Ascending aorta (tissue), 2 donors: Measurements from ENCODE around the gene RABGAP1L. TPM values are rescaled to one million over a fixed set of nuclear protein-coding genes. Genes with fewer than 3 reads are reported as not detected.

Experiments used
- DNase-seq, 2 donors: peaks; one replicate each; pipeline ENCODE4 v3.0.0-alpha.2; 2019; ENCODE audit warnings: low spot score in 2 of 2
- H3K27ac ChIP-seq, 2 donors: fragments of 200-600 bp; sonication (generic); one replicate each; pipeline ENCODE4 v1.5.1; 2016 to 2017; ENCODE audit warnings: mild to moderate bottlenecking in 1 of 2
- H3K27me3 ChIP-seq: fragments of 200-600 bp; sonication (generic); one replicate; pipeline ENCODE4 v1.5.1; 2017
- H3K36me3 ChIP-seq, 2 donors: fragments of 200-600 bp; sonication (generic); one replicate each; pipeline ENCODE4 v1.5.1; 2016
- H3K4me1 ChIP-seq, 2 donors: fragments of 200-600 bp; sonication (generic); one replicate each; pipeline ENCODE4 v1.5.1; 2016 to 2017; ENCODE audit warnings: mild to moderate bottlenecking in 1 of 2
- H3K4me3 ChIP-seq, 2 donors: fragments of 200-600 bp; sonication (generic); one replicate each; pipeline ENCODE4 v1.5.1; 2016 to 2017; ENCODE audit warnings: mild to moderate bottlenecking in 1 of 2
- H3K9me3 ChIP-seq, 2 donors: fragments of 200-600 bp; sonication (generic); one replicate each; pipeline ENCODE4 v1.5.1; 2016
- CTCF ChIP-seq, 3 experiments: fragments of 200-600 bp in 2 of 3; fragments of 450-650 bp in 1 of 3; sonication (generic) in 2 of 3; IDR thresholded peaks; one replicate each; pipeline ENCODE4 v1.5.1; 2016 to 2019; ENCODE audit warnings: antibody characterized with exemption in 3 of 3, mild to moderate bottlenecking in 1 of 3, moderate library complexity in 1 of 3
- intact Hi-C: fragments of 100-400 bp; cut with DNase I; formaldehyde crosslinking; loops from one replicate; pipeline ENCODE4 v1.15.1; 2023
- total RNA-seq: library from RNA; depleted of rRNA; stranded (reverse); fragments of >200 nt; gene quantifications from one replicate; pipeline ENCODE4 v1.1.0, GENCODE V29; 2016

The RABGAP1L gene
- total RNA-seq, 1 donor from 2014 or later: 48.4 TPM

GRCh38 chr1:174996476-174996875, 837.2 kb downstream of the RABGAP1L start:
- intact Hi-C loops: loop anchor here (5.0 to 10.0 kb wide), 2 partner anchors 842 to 974 kb away; partner anchors contain the start of genes RABGAP1L and RC3H1
- Histone ChIP-seq H3K27me3 (no peaks in the 10 kb centered on the region), H3K36me3 (no peaks in the 10 kb centered on the region), H3K9me3 (no peaks in the 10 kb centered on the region), H3K4me3 (no peak overlapping the region), H3K27ac (no peak overlapping the region), H3K4me1 (peaks cover 3 to 12% of the 10 kb centered on the region in 2 donors)
- DNase-seq: no peak
- no peak for TF ChIP-seq CTCF (IDR thresholded peaks at IDR 0.05)

GRCh38 chr1:174997041-174997440, 837.7 kb downstream of the RABGAP1L start:
- no peak for TF ChIP-seq CTCF (IDR thresholded peaks at IDR 0.05)
- H3K9me3 ChIP-seq: no peaks in the 10 kb centered on the region
- H3K4me1 ChIP-seq: peaks cover 3 to 12% of the 10 kb centered on the region in 2 donors
- no peaks in the 10 kb centered on the region for H3K36me3 ChIP-seq
- no peaks in the 10 kb centered on the region for H3K27me3 ChIP-seq
- intact Hi-C loops: loop anchor here (5.0 to 10.0 kb wide), 2 partner anchors 842 to 975 kb away; partner anchors contain the start of genes RABGAP1L and RC3H1
- no peak overlapping the region for H3K4me3 ChIP-seq
- no peak overlapping the region for H3K27ac ChIP-seq
- no peak for DNase-seq

- H3K27me3 ChIP-seq: no peaks in the 10 kb centered on the region
- peak overlapping the region; percentile 95 to 99 for H3K27ac ChIP-seq
- no peaks in the 10 kb centered on the region for H3K36me3 ChIP-seq
- intact Hi-C loops: loop anchor here (1.0 to 10.0 kb wide), 6 partner anchors 25 to 1174 kb away; partner anchors contain the start of genes CENPL, DARS2, MRPS14 and RABGAP1L
- no peaks in the 10 kb centered on the region for H3K9me3 ChIP-seq
- H3K4me3 ChIP-seq: peak overlapping the region; percentile 77 to 100
- peak in 1 of 2 donors; percentile 69 for DNase-seq
- H3K4me1 ChIP-seq: peaks cover 3 to 25% of the 10 kb centered on the region in 2 donors
- TF ChIP-seq CTCF (IDR thresholded peaks at IDR 0.05): peak; percentile 49 to 66 (median 60)
Measured at GRCh38 chr1:174998569-174999215, 839.4 kb downstream of the RABGAP1L start.

GRCh38 chr1:174999216-174999935, 840.1 kb downstream of the RABGAP1L start:
- Histone ChIP-seq H3K36me3 (no peaks in the 10 kb centered on the region), H3K27ac (peak overlapping the region; percentile 95 to 99), H3K27me3 (no peaks in the 10 kb centered on the region), H3K4me1 (peaks cover 3 to 25% of the 10 kb centered on the region in 2 donors), H3K9me3 (no peaks in the 10 kb centered on the region), H3K4me3 (peak overlapping the region; percentile 77 to 100)
- DNase-seq: peak; percentile 96 to 99
- TF ChIP-seq CTCF (IDR thresholded peaks at IDR 0.05): no peak
- intact Hi-C loops: loop anchor here (1.0 to 10.0 kb wide), 6 partner anchors 24 to 1175 kb away; partner anchors contain the start of genes CENPL, DARS2, MRPS14 and RABGAP1L

GRCh38 chr1:174999936-175000696, 840.8 kb downstream of the RABGAP1L start, which contains the start of gene CACYBP:
Gene CACYBP (plus strand): TSS chr1:174999947. CDS start chr1:175000181, 234 bp downstream.
- Histone ChIP-seq H3K27ac (peak within 1 kb of the TSS; percentile 95 to 99), H3K4me1 (peaks cover 3 to 25% of the 10 kb centered on the region in 2 donors), H3K36me3 (no peaks in the 10 kb centered on the region), H3K9me3 (no peaks in the 10 kb centered on the region), H3K4me3 (peak within 1 kb of the TSS; percentile 77 to 100), H3K27me3 (no peaks in the 10 kb centered on the region)
- intact Hi-C loops: loop anchor here (1.0 to 10.0 kb wide), 8 partner anchors 23 to 1525 kb away; partner anchors contain the start of genes CENPL, COP1, DARS2 and MRPS14
- DNase-seq: peak in 1 of 2 donors; percentile 76
- peak in 1 of 3 experiments; percentile 7 for TF ChIP-seq CTCF (IDR thresholded peaks at IDR 0.05)
